HAP-1 (cell line): ENCODE results near the gene RNF8.
"Not testable (repeated sequence)": the region's sequence is repeated elsewhere in the genome, so short reads cannot be mapped to it uniquely, and the experiment has no call there.

Source experiments
- DNase-seq, 2 experiments: peaks; one replicate each; pipeline ENCODE4 v3.0.0-alpha.2; 2016 to 2020; ENCODE audit warnings: low spot score in 2 of 2
- H3K27me3 ChIP-seq: fragments of 250-450 bp; sonication (Bioruptor Pico); 2 replicates; pipeline ENCODE4 v1.5.1; 2020; ENCODE audit warnings: low read depth, mild to moderate bottlenecking, moderate library complexity
- H3K36me3 ChIP-seq: fragments of 250-450 bp; sonication (Bioruptor Pico); replicated peaks from 2 replicates; pipeline ENCODE4 v1.5.1; 2020; ENCODE audit warnings: mild to moderate bottlenecking
- H3K4me1 ChIP-seq: fragments of 250-450 bp; sonication (Bioruptor Pico); 2 replicates; pipeline ENCODE4 v1.5.1; 2020; ENCODE audit warnings: mild to moderate bottlenecking
- H3K4me3 ChIP-seq: fragments of 250-450 bp; sonication (Bioruptor Pico); 2 replicates; pipeline ENCODE4 v1.5.1; 2020; ENCODE audit warnings: mild to moderate bottlenecking, moderate library complexity
- H3K9me3 ChIP-seq: fragments of 250-450 bp; sonication (Bioruptor Pico); 2 replicates; pipeline ENCODE4 v1.5.1; 2020; ENCODE audit warnings: mild to moderate bottlenecking, moderate library complexity
- in situ Hi-C: fragments of 300-500 bp; cut with MboI; formaldehyde crosslinking; loops from 3 replicates; pipeline ENCODE4 v1.14.3; 2020; ENCODE audit warnings: low sequenced_read_pairs, inconsistent platforms, mixed read lengths

Gene RNF8

DNA sequence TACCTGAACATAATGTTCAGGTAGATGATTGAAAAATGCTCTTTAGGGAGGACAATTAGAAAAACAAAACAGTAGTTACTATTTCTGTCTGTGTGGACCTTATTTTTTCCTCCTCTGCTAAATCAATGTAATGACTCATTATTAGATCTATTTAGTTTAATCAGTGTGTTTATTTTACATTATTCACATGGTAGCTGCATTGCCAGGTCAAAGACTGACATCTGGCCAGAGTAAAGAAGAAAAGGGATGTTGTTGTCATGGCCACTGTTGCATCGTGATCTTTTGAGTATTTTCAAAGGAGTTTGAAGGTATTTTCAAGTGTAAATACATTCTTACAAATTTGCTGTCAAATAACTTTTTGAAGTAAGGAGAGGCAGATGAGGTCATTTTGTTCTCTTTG lies 85.1 kb downstream of the RNF8 start:
- Histone ChIP-seq H3K9me3 (no peaks in the 10 kb centered on the region), H3K4me3 (no peak overlapping the region), H3K36me3 (peaks cover 30% of the 10 kb centered on the region), H3K4me1 (peaks cover 3% of the 10 kb centered on the region; the same call in 1 of the 2 replicates), H3K27me3 (no peaks in the 10 kb centered on the region)
- in situ Hi-C loops: no loop called here
- no peak for DNase-seq

DNA sequence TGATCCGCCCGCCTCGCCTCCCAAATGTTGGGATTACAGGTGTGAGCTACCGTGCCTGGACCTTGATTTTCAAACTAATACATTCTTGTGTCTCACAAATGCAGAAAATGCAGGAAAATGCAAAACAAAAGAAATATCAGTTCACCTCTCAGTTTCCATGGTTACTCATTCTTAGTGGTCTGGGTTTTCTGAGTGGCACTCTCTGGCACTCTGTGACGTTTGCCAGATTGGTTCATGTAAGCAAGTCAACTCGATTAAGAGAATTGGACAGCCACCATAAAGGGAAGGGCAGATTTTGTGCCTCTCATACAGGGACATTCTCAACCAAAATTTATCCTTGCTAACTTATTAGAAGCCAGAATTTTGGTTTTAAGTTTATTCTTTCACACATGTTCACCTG lies 87.9 kb downstream of the RNF8 start:
- Histone ChIP-seq H3K4me1 (no peaks in the 10 kb centered on the region), H3K4me3 (no peak overlapping the region), H3K27me3 (no peaks in the 10 kb centered on the region), H3K36me3 (peaks cover 47% of the 10 kb centered on the region), H3K9me3 (no peaks in the 10 kb centered on the region)
- in situ Hi-C loops: no loop called here
- DNase-seq: no peak

DNA sequence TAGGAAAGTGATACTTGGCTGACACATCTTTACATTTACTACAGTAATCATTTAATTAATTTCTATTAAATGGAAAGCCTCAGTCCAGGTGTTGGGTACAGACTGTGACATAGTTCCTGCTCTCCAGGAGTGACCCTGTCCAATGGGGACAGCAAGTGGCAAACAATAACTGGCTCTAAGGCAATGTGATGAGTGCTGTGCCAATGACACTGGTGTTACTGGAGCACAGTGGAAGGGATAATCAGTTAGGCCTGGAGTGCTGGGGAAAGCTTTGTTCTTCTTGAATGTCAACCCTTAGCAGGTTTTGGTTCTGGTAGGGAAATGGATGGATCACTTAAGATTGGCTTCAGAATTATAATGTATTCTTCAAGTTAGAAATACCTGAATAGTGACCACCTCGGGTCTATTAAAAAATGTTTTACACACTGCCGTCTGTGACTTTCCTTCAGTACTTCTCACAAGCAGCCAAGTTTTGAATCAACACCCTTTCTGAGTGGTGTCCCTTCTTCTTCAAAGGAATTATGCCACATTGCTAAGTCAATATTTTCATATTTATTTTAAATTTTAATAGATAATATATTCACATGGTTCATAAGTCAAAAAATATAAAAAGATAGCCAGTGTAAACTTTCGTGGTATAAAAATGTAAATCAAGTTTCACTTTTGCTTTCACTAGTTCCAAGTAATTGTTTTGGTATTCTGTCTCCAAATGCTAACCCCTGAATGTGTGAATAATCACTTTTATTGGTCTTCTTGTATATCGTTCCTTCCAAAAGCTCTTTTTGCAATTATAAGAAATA lies 88.8 kb downstream of the RNF8 start:
- in situ Hi-C loops: no loop called here
- H3K9me3 ChIP-seq: no peaks in the 10 kb centered on the region
- peaks cover 52% of the 10 kb centered on the region for H3K36me3 ChIP-seq
- no peaks in the 10 kb centered on the region for H3K27me3 ChIP-seq
- no peaks in the 10 kb centered on the region for H3K4me1 ChIP-seq
- no peak for DNase-seq
- H3K4me3 ChIP-seq: no peak overlapping the region

DNA sequence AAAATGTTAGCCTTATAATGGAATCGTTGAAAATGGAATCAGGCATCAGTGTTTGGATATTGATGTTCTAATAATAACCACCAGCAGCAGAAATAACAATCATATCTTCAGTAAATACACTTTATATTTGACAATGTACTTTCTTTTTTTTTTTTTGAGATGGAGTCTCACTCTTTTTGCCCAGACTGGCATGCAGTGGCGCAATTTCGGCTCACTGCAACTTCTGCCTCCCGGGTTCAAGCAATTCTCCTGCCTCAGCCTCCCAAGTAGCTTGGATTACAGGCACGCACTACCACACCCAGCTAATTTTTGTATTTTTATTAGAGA lies 89.4 kb downstream of the RNF8 start:
- H3K9me3 ChIP-seq, DNase-seq, in situ Hi-C loops, H3K4me1 ChIP-seq, H3K4me3 ChIP-seq, H3K27me3 ChIP-seq: not testable (repeated sequence)
- H3K36me3 ChIP-seq: peaks cover 48% of the 10 kb centered on the region
